ENCODE data around the gene MBLAC1. TPM values are rescaled to one million over a fixed set of nuclear protein-coding genes. Genes with fewer than 3 reads are reported as not detected.

MBLAC1 gene
- total and polyA plus RNA-seq, 10 of the 15 experiments (the other 5 are each of a cell fraction or from before 2014, with no cell fraction given): 0.24 to 3.2 (median 1.8) TPM; not detected in 1

DNA sequence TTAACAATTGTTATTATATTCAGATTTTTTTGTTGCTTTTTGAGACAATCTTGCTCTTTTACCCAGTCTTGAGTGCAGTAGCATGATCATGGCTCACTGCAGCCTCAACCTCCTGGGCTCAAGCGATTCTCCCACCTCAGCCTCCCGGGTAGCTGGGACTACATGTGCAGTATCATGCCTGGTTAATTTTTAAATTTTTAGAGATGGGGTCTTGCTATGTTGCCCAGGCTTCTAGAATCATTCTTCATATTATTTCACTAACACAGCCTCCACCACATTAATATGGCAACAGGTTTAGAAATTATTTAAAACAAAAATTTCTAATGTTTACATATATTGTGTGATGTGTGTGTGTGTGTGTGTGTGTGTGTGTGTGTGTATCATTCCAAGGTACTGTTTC is 20.5 kb downstream of the MBLAC1 start (continued):
- TF ChIP-seq, protein P1, sequence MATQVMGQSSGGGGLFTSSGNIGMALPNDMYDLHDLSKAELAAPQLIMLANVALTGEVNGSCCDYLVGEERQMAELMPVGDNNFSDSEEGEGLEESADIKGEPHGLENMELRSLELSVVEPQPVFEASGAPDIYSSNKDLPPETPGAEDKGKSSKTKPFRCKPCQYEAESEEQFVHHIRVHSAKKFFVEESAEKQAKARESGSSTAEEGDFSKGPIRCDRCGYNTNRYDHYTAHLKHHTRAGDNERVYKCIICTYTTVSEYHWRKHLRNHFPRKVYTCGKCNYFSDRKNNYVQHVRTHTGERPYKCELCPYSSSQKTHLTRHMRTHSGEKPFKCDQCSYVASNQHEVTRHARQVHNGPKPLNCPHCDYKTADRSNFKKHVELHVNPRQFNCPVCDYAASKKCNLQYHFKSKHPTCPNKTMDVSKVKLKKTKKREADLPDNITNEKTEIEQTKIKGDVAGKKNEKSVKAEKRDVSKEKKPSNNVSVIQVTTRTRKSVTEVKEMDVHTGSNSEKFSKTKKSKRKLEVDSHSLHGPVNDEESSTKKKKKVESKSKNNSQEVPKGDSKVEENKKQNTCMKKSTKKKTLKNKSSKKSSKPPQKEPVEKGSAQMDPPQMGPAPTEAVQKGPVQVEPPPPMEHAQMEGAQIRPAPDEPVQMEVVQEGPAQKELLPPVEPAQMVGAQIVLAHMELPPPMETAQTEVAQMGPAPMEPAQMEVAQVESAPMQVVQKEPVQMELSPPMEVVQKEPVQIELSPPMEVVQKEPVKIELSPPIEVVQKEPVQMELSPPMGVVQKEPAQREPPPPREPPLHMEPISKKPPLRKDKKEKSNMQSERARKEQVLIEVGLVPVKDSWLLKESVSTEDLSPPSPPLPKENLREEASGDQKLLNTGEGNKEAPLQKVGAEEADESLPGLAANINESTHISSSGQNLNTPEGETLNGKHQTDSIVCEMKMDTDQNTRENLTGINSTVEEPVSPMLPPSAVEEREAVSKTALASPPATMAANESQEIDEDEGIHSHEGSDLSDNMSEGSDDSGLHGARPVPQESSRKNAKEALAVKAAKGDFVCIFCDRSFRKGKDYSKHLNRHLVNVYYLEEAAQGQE (IDR thresholded peaks at IDR 0.05; ENCODE audit: low read depth, low read length): no peak
- TF ChIP-seq KLF5 (IDR thresholded peaks at IDR 0.05; ENCODE audit: partially characterized antibody): no peak

DNA sequence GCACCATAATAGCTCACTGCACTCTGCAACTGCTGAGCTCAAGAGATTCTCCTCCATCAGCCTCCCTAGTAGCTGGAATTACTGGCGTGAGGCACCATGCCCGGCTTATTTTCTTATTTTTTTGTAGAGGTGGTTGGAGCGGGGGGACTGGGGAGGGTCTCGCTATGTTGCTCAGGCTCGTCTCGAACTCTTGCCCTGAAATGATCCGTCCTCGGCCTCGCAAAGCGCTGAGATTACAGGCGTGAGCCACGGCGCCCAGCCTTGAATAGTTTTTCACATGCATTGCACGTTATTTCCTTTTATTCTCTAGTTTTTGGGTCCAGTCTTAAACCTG is 21.4 kb downstream of the MBLAC1 start:
- Histone ChIP-seq H2AFZ (ENCODE audit: control insufficient read depth, low read depth, low read length) (peak overlapping the region; percentile 55), H3K9me3 (replicated peaks; ENCODE audit: control insufficient read depth, insufficient read depth, low read length) (no peaks in the 10 kb centered on the region), H3K27me3 (replicated peaks in 1 of 2; ENCODE audit: control insufficient read depth in 2 of 2, insufficient read depth in 2 of 2, low read length in 1 of 2) (no peaks in the 10 kb centered on the region), H3K9ac (ENCODE audit: control insufficient read depth, insufficient read depth, low read length) (peak overlapping the region; percentile 58), H3K36me3 (ENCODE audit: control insufficient read depth in 2 of 2, insufficient read depth in 2 of 2, low read length in 1 of 2) (no peaks in the 10 kb centered on the region; a peak in 3 of 4 replicates), H3K4me1 (ENCODE audit: control insufficient read depth, insufficient read depth, low read length) (peaks cover 5% of the 10 kb centered on the region; the same call in 1 of the 2 replicates), H4K20me1 (ENCODE audit: control insufficient read depth, insufficient read depth) (no peaks in the 10 kb centered on the region), H3K79me2 (ENCODE audit: control insufficient read depth, insufficient read depth, low read length) (peaks cover 22% of the 10 kb centered on the region), H3K27ac (ENCODE audit: control insufficient read depth, insufficient read depth) (peak overlapping the region; percentile 71), H3K4me3 (peak overlapping the region; percentile 60), H3K4me2 (ENCODE audit: control insufficient read depth, insufficient read depth) (peak overlapping the region; percentile 85)
- ChIA-PET RAD21 (ENCODE audit: unreplicated experiment) (interaction anchor here (0.6 to 2.4 kb wide), 19 partner anchors 9 to 259 kb away, joined by 3 to 17 read pairs (median 4); partner anchors contain the start of genes GPC2 and PVRIG), POLR2A (interaction anchor here (0.6 to 2.6 kb wide), 21 partner anchors 9 to 682 kb away, joined by 3 to 28 read pairs (median 5); partner anchors contain the start of genes AP4M1, GAL3ST4, GPC2 and MCM7), CTCF (interaction anchor here (0.6 to 5.7 kb wide), 14 partner anchors 8 to 545 kb away, joined by 3 to 43 read pairs (median 4); no protein-coding TSS in a partner anchor), SMC1A (ENCODE audit: uncharacterized antibody, unreplicated experiment) (interaction anchor here (0.8 to 2.3 kb wide), 18 partner anchors 10 to 259 kb away, joined by 3 to 12 read pairs (median 3); no protein-coding TSS in a partner anchor)
- 10% methylated on average over 14 of the region's 14 CpGs for WGBS (ENCODE audit: insufficient coverage, insufficient replicate concordance, low lambda C conversion rate, missing lambda C conversion rate)
- BruUV-seq (replicated peaks): TSS peak; percentile 84
- intact Hi-C loops (cut with micrococcal nuclease; ENCODE audit: unreplicated experiment) (loop anchor here (1.0 to 5.0 kb wide), 3 partner anchors 47 to 69 kb away; partner anchors contain the start of genes AP4M1, MCM7 and PVRIG), in situ Hi-C loops (cut with MboI) (no loop called here)
- DNase-seq (ENCODE audit: low read depth, low spot score) (no peak), FAIRE-seq (no peak), ATAC-seq (no peak)
- TF ChIP-seq ZNF207 (IDR thresholded peaks at IDR 0.05; ENCODE audit: borderline replicate concordance) (0 out of 2 replicates have a peak, but pooled peaks have one; percentile 32), NR2C1 (IDR thresholded peaks at IDR 0.05) (no peak), SUPT20H (IDR thresholded peaks at IDR 0.05; ENCODE audit: borderline replicate concordance, control insufficient read depth, low read depth, low read length) (no peak), CBX3 (IDR thresholded peaks at IDR 0.05; ENCODE audit: borderline replicate concordance, low read depth) (no peak), DPF2 (IDR thresholded peaks at IDR 0.05) (no peak), MXI1 (IDR thresholded peaks at IDR 0.05; ENCODE audit: low read depth, low read length) (no peak), IRF4 (IDR thresholded peaks at IDR 0.05; ENCODE audit: low read depth, low read length) (no peak), TCF3 (IDR thresholded peaks at IDR 0.05; ENCODE audit: borderline replicate concordance, insufficient read depth, low read depth, low read length) (no peak), MYB (IDR thresholded peaks at IDR 0.05; ENCODE audit: borderline replicate concordance, low read depth, low read length) (no peak), FOXK2 (IDR thresholded peaks at IDR 0.05) (no peak)
- TF ChIP-seq, protein P2, sequence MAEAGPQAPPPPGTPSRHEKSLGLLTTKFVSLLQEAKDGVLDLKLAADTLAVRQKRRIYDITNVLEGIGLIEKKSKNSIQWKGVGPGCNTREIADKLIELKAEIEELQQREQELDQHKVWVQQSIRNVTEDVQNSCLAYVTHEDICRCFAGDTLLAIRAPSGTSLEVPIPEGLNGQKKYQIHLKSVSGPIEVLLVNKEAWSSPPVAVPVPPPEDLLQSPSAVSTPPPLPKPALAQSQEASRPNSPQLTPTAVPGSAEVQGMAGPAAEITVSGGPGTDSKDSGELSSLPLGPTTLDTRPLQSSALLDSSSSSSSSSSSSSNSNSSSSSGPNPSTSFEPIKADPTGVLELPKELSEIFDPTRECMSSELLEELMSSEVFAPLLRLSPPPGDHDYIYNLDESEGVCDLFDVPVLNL (IDR thresholded peaks at IDR 0.05; ENCODE audit: low read depth, low read length): no peak
- TF ChIP-seq, protein P3, sequence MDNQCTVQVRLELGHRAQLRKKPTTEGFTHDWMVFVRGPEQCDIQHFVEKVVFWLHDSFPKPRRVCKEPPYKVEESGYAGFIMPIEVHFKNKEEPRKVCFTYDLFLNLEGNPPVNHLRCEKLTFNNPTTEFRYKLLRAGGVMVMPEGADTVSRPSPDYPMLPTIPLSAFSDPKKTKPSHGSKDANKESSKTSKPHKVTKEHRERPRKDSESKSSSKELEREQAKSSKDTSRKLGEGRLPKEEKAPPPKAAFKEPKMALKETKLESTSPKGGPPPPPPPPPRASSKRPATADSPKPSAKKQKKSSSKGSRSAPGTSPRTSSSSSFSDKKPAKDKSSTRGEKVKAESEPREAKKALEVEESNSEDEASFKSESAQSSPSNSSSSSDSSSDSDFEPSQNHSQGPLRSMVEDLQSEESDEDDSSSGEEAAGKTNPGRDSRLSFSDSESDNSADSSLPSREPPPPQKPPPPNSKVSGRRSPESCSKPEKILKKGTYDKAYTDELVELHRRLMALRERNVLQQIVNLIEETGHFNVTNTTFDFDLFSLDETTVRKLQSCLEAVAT (IDR thresholded peaks at IDR 0.05): 0 out of 2 replicates have a peak, but pooled peaks have one; percentile 14
- TF ChIP-seq, protein P4, sequence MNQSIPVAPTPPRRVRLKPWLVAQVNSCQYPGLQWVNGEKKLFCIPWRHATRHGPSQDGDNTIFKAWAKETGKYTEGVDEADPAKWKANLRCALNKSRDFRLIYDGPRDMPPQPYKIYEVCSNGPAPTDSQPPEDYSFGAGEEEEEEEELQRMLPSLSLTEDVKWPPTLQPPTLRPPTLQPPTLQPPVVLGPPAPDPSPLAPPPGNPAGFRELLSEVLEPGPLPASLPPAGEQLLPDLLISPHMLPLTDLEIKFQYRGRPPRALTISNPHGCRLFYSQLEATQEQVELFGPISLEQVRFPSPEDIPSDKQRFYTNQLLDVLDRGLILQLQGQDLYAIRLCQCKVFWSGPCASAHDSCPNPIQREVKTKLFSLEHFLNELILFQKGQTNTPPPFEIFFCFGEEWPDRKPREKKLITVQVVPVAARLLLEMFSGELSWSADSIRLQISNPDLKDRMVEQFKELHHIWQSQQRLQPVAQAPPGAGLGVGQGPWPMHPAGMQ (IDR thresholded peaks at IDR 0.05; ENCODE audit: borderline replicate concordance): no peak

Measured in GM12878 (cell line).